GM19043 (cell line): ENCODE data around the gene SSTR3.

ENCODE experiments used
- ATAC-seq: cut with Tn5 transposase; IDR thresholded peaks from one replicate; pipeline ENCODE4 v1.9.1; 2021; ENCODE audit warnings: low read depth; ENCODE audit not compliant: unreplicated experiment

The SSTR3 gene

GRCh38 chr22:37183432-37184379, 28.6 kb downstream of the SSTR3 start:
- ATAC-seq = no peak

GRCh38 chr22:37182949-37183245, 29.4 kb downstream of the SSTR3 start:
- ATAC-seq = no peak

- no peak for ATAC-seq
Measured at GRCh38 chr22:37182101-37182948, 30.0 kb downstream of the SSTR3 start.

GRCh38 chr22:37181681-37182080, 30.6 kb downstream of the SSTR3 start:
- ATAC-seq = no peak

- ATAC-seq = no peak
Measured at GRCh38 chr22:37180531-37181231, 31.6 kb downstream of the SSTR3 start.

GRCh38 chr22:37179622-37180420, 32.5 kb downstream of the SSTR3 start:
- ATAC-seq = no peak

- no peak for ATAC-seq
Measured at GRCh38 chr22:37179126-37179470, 33.2 kb downstream of the SSTR3 start.

- ATAC-seq = no peak
Measured at GRCh38 chr22:37178350-37179125, 33.7 kb downstream of the SSTR3 start.

GRCh38 chr22:37177755-37178154, 34.5 kb downstream of the SSTR3 start:
- ATAC-seq = no peak

- ATAC-seq = no peak
Measured at GRCh38 chr22:37177221-37177620, 35.1 kb downstream of the SSTR3 start.

- ATAC-seq = no peak
Measured at GRCh38 chr22:37176464-37177061, 35.7 kb downstream of the SSTR3 start.

GRCh38 chr22:37175414-37176281, 36.6 kb downstream of the SSTR3 start:
- ATAC-seq = no peak

- ATAC-seq = no peak
Measured at GRCh38 chr22:37174964-37175363, 37.3 kb downstream of the SSTR3 start.

GRCh38 chr22:37173709-37174108, 38.6 kb downstream of the SSTR3 start:
- no peak for ATAC-seq

- ATAC-seq = no peak
Measured at GRCh38 chr22:37172266-37173245, 39.7 kb downstream of the SSTR3 start.

- ATAC-seq = no peak
Measured at GRCh38 chr22:37171662-37172061, 40.6 kb downstream of the SSTR3 start.
